Upper lobe of left lung (tissue), 4 donors: Measurements from ENCODE around the gene BCL2.

Experiments used
- CTCF ChIP-seq, 6 experiments: fragments of 450-650 bp in 4 of 6; fragments of 200-600 bp in 2 of 6; sonication (generic) in 2 of 6; IDR thresholded peaks; one replicate each; pipeline ENCODE4 v1.5.1; 2016 to 2019; ENCODE audit warnings: antibody characterized with exemption in 6 of 6
- EP300 ChIP-seq, 4 donors: sonication (generic); formaldehyde crosslinking; IDR thresholded peaks; one replicate each; pipeline ENCODE4 v1.5.1; 2017; ENCODE audit warnings: antibody characterized with exemption in 4 of 4, control low read depth in 2 of 4
- POLR2A ChIP-seq, 4 donors: fragments of 450-650 bp; IDR thresholded peaks; one replicate each; pipeline ENCODE4 v1.5.1; 2016 to 2017; ENCODE audit warnings: antibody characterized with exemption in 4 of 4, mild to moderate bottlenecking in 2 of 4
- POLR2AphosphoS5 ChIP-seq, 2 donors: sonication (generic); formaldehyde crosslinking; IDR thresholded peaks; one replicate each; pipeline ENCODE4 v1.5.1; 2017; ENCODE audit warnings: antibody characterized with exemption in 2 of 2

- TF ChIP-seq CTCF (IDR thresholded peaks at IDR 0.05) (no peak), POLR2A (IDR thresholded peaks at IDR 0.05) (no peak), EP300 (IDR thresholded peaks at IDR 0.05) (no peak), POLR2AphosphoS5 (IDR thresholded peaks at IDR 0.05) (no peak)
Measured at GRCh38 chr18:63236921-63237846, 82.4 kb downstream of the BCL2 start.
